Measurements from ENCODE around the gene UBXN11.
A peak's percentile ranks its signal among the peaks of the same experiment; 100 is the strongest.

DNA sequence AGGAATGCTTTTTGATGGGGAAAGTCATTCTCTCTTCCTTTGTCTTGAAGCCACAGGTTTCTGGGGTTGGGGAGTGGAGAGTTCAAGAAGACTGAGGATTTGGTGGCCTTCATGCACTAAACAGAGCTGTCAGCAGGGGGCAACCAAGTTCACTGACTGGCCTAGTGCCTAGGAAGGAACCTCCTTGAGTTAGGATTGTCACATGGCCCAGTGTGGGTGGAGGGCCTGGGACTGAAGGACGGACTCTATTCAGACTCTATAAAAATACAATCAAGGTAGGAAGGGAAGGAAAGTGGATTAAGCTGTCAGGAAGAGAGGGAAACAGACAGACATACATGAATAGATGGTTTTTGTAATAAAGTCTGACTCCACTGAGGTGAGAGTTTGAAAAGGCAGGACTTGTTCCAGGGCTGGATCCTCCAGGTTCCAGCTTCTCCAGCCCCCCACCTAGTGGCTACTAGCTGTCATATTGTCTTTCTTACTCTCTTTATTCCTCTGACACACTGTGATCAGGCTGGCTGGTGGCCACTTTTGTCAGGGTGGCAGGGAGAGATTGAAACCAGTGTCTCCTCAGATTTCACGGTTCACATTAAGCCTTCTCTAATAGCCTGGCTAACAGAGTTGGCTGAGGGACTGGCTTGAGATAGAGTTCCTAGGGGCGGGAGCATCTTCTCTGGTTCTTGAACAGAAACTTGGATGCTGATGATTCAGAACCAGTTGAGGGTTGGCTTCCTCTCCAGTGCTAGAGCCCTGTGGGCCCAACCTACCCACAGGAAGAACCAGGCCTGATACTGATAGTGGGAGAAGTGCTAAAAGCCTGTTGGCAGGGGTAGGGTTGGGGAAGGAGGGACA is 30.6 kb downstream of the UBXN11 start:
- TF ChIP-seq, protein P1, sequence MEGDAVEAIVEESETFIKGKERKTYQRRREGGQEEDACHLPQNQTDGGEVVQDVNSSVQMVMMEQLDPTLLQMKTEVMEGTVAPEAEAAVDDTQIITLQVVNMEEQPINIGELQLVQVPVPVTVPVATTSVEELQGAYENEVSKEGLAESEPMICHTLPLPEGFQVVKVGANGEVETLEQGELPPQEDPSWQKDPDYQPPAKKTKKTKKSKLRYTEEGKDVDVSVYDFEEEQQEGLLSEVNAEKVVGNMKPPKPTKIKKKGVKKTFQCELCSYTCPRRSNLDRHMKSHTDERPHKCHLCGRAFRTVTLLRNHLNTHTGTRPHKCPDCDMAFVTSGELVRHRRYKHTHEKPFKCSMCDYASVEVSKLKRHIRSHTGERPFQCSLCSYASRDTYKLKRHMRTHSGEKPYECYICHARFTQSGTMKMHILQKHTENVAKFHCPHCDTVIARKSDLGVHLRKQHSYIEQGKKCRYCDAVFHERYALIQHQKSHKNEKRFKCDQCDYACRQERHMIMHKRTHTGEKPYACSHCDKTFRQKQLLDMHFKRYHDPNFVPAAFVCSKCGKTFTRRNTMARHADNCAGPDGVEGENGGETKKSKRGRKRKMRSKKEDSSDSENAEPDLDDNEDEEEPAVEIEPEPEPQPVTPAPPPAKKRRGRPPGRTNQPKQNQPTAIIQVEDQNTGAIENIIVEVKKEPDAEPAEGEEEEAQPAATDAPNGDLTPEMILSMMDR (IDR thresholded peaks at IDR 0.05): peak; percentile 70 to 92 (median 78)
- TF ChIP-seq POLR2A (IDR thresholded peaks at IDR 0.05): no peak
